CD4-positive, alpha-beta memory T cell (primary cell): ENCODE data around the gene LTBP2. TPM values are rescaled to one million over a fixed set of nuclear protein-coding genes. Genes with fewer than 3 reads are reported as not detected.

Experiments
- CTCF ChIA-PET: fragments of 350-600 bp; sonication (Branson Sonifier 250); formaldehyde crosslinking; loops from one replicate; lab custom pipeline; 2021; ENCODE audit warnings: inconsistent platforms; ENCODE audit not compliant: partially characterized antibody; lab: Charles Lee
- POLR2A ChIA-PET: fragments of 350-600 bp; sonication (Branson Sonifier 250); formaldehyde crosslinking; loops from one replicate; lab custom pipeline; 2021; ENCODE audit not compliant: partially characterized antibody; lab: Charles Lee
- DNase-seq, 5 donors: peaks; one replicate each; pipeline versions ENCODE4 v3.0.0 to v3.0.0-alpha.2; 2020 to 2022; ENCODE audit warnings: mixed read lengths in 1 of 5
- H3K27ac ChIP-seq: one replicate; pipeline ENCODE4 v1.7.0; 2013; ENCODE audit warnings: low read depth, low read length
- H3K27me3 ChIP-seq: 2 replicates; pipeline ENCODE4 v1.7.0; 2013; ENCODE audit warnings: mild to moderate bottlenecking, low read length, moderate library complexity; ENCODE audit not compliant: insufficient read depth
- H3K36me3 ChIP-seq: 2 replicates; pipeline ENCODE4 v1.7.0; 2013; ENCODE audit warnings: mild to moderate bottlenecking, low read length, moderate library complexity; ENCODE audit not compliant: insufficient read depth
- H3K4me1 ChIP-seq: 2 replicates; pipeline ENCODE4 v1.7.0; 2013; ENCODE audit warnings: mild to moderate bottlenecking, low read length, moderate library complexity; ENCODE audit not compliant: insufficient read depth
- H3K4me3 ChIP-seq, 2 donors: one replicate each; pipeline ENCODE4 v1.7.0; 2013; ENCODE audit warnings: low read length in 2 of 2, mild to moderate bottlenecking in 1 of 2
- H3K9me3 ChIP-seq, 2 donors: one replicate each; pipeline ENCODE4 v1.7.0; 2013; ENCODE audit warnings: low read length in 2 of 2, control low read depth in 1 of 2; ENCODE audit not compliant: control insufficient read depth in 1 of 2
- H3K27ac Mint-ChIP-seq, 7 donors: one replicate each; pipeline ENCODE4 v1.8.0; 2020 to 2021; ENCODE audit warnings: mixed read lengths in 7 of 7, mild to moderate bottlenecking in 6 of 7, inconsistent platforms in 3 of 7, moderate library complexity in 3 of 7
- H3K27me3 Mint-ChIP-seq, 2 donors: one replicate each; pipeline ENCODE4 v1.8.0; 2020 to 2021; ENCODE audit warnings: mixed read lengths in 2 of 2
- H3K36me3 Mint-ChIP-seq, 2 donors: one replicate each; pipeline ENCODE4 v1.8.0; 2020 to 2021; ENCODE audit warnings: mixed read lengths in 2 of 2, inconsistent platforms in 1 of 2, mild to moderate bottlenecking in 1 of 2
- H3K4me1 Mint-ChIP-seq, 4 donors: one replicate each; pipeline ENCODE4 v1.8.0; 2020 to 2021; ENCODE audit warnings: mixed read lengths in 4 of 4, mild to moderate bottlenecking in 1 of 4
- H3K4me3 Mint-ChIP-seq, 8 donors: one replicate each; pipeline ENCODE4 v1.8.0; 2020 to 2021; ENCODE audit warnings: mixed read lengths in 8 of 8, mild to moderate bottlenecking in 7 of 8, moderate library complexity in 6 of 8, inconsistent platforms in 3 of 8
- H3K9me3 Mint-ChIP-seq, 8 donors: one replicate each; pipeline ENCODE4 v1.8.0; 2020 to 2021; ENCODE audit warnings: mixed read lengths in 8 of 8, mild to moderate bottlenecking in 5 of 8, inconsistent platforms in 3 of 8, moderate library complexity in 1 of 8
- intact Hi-C: fragments of 100-400 bp; cut with micrococcal nuclease; formaldehyde crosslinking; loops from one replicate; pipeline ENCODE4 v1.15.1; 2023
- polyA plus RNA-seq, 2 donors: library from polyadenylated mRNA; unstranded; fragments of 300-500 nt; fragmentation: Illumina TruSeq; gene quantifications; one replicate each; pipeline ENCODE4 v1.2.3, GENCODE V29; 2021
- total RNA-seq, 2 experiments: library from RNA; stranded (reverse); gene quantifications; one replicate each; pipeline ENCODE4 v1.2.3, GENCODE V29; 2021

Gene LTBP2
- total and polyA plus RNA-seq, 4 experiments from 2014 or later = 0.11 to 0.44 (median 0.36) TPM

- ChIA-PET POLR2A (no interaction called here), CTCF (no interaction called here)
- intact Hi-C loops = no loop called here
- no peak overlapping the region for H3K27ac ChIP-seq
- H3K9me3 ChIP-seq = no peaks in the 10 kb centered on the region
- Mint-ChIP-seq H3K27ac (no peak overlapping the region), H3K9me3 (no peaks in the 10 kb centered on the region), H3K4me1 (peaks cover 0 to 2% (median 0%) of the 10 kb centered on the region in 4 donors), H3K36me3 (no peaks in the 10 kb centered on the region), H3K4me3 (no peak overlapping the region), H3K27me3 (no peaks in the 10 kb centered on the region)
- DNase-seq = no peak
- H3K27me3 ChIP-seq = no peaks in the 10 kb centered on the region
- no peaks in the 10 kb centered on the region for H3K4me1 ChIP-seq
- H3K4me3 ChIP-seq = no peak overlapping the region
- H3K36me3 ChIP-seq = no peaks in the 10 kb centered on the region
These were observed 26.4 kb downstream of the LTBP2 start for GRCh38 chr14:74585406-74586335.

- no peak overlapping the region for H3K27ac Mint-ChIP-seq
- intact Hi-C loops = no loop called here
These were observed 27.1 kb downstream of the LTBP2 start for GRCh38 chr14:74584951-74585350.

GRCh38 chr14:74583689-74584434 lies 28.2 kb downstream of the LTBP2 start:
- Histone ChIP-seq H3K27ac (no peak overlapping the region), H3K36me3 (no peaks in the 10 kb centered on the region), H3K27me3 (no peaks in the 10 kb centered on the region), H3K9me3 (no peaks in the 10 kb centered on the region), H3K4me1 (peaks cover 4% of the 10 kb centered on the region), H3K4me3 (no peak overlapping the region)
- no peaks in the 10 kb centered on the region for H3K36me3 Mint-ChIP-seq
- H3K4me3 Mint-ChIP-seq = no peak overlapping the region
- ChIA-PET POLR2A (no interaction called here), CTCF (no interaction called here)
- H3K4me1 Mint-ChIP-seq = peaks cover 5 to 12% (median 11%) of the 10 kb centered on the region in 4 donors
- intact Hi-C loops = no loop called here
- peak overlapping the region in 1 of 7 donors; percentile 48 for H3K27ac Mint-ChIP-seq
- no peak for DNase-seq
- H3K9me3 Mint-ChIP-seq = no peaks in the 10 kb centered on the region
- no peaks in the 10 kb centered on the region for H3K27me3 Mint-ChIP-seq

More at GRCh38 chr14:74584951-74585350, 27.1 kb downstream of the LTBP2 start:
- no peaks in the 10 kb centered on the region for H3K36me3 Mint-ChIP-seq
- Histone ChIP-seq H3K4me3 (no peak overlapping the region), H3K27ac (no peak overlapping the region), H3K36me3 (no peaks in the 10 kb centered on the region), H3K4me1 (no peaks in the 10 kb centered on the region), H3K27me3 (no peaks in the 10 kb centered on the region), H3K9me3 (no peaks in the 10 kb centered on the region)
- H3K4me1 Mint-ChIP-seq = peaks cover 3 to 5% (median 4%) of the 10 kb centered on the region in 4 donors
- DNase-seq = no peak
- no peak overlapping the region for H3K4me3 Mint-ChIP-seq
- no peaks in the 10 kb centered on the region for H3K9me3 Mint-ChIP-seq
- H3K27me3 Mint-ChIP-seq = no peaks in the 10 kb centered on the region
- ChIA-PET CTCF (no interaction called here), POLR2A (no interaction called here)

GRCh38 chr14:74582910-74583581 lies 29.0 kb downstream of the LTBP2 start:
- peak overlapping the region in 2 of 7 donors; percentile 23 to 76 for H3K27ac Mint-ChIP-seq
- no peaks in the 10 kb centered on the region for H3K27me3 Mint-ChIP-seq
- Histone ChIP-seq H3K4me3 (no peak overlapping the region), H3K4me1 (peaks cover 4% of the 10 kb centered on the region), H3K36me3 (no peaks in the 10 kb centered on the region), H3K27ac (no peak overlapping the region), H3K9me3 (no peaks in the 10 kb centered on the region), H3K27me3 (no peaks in the 10 kb centered on the region)
- H3K4me1 Mint-ChIP-seq = peaks cover 5 to 12% (median 11%) of the 10 kb centered on the region in 4 donors
- POLR2A ChIA-PET = no interaction called here
- CTCF ChIA-PET = no interaction called here
- intact Hi-C loops = no loop called here
- no peak for DNase-seq
- H3K9me3 Mint-ChIP-seq = no peaks in the 10 kb centered on the region
- H3K4me3 Mint-ChIP-seq = no peak overlapping the region
- H3K36me3 Mint-ChIP-seq = no peaks in the 10 kb centered on the region

- Histone ChIP-seq H3K9me3 (no peaks in the 10 kb centered on the region), H3K4me3 (no peak overlapping the region), H3K4me1 (peaks cover 4% of the 10 kb centered on the region), H3K27ac (no peak overlapping the region), H3K27me3 (no peaks in the 10 kb centered on the region), H3K36me3 (no peaks in the 10 kb centered on the region)
- peak overlapping the region in 2 of 7 donors; percentile 48 to 70 for H3K27ac Mint-ChIP-seq
- H3K36me3 Mint-ChIP-seq = no peaks in the 10 kb centered on the region
- no peaks in the 10 kb centered on the region for H3K9me3 Mint-ChIP-seq
- CTCF ChIA-PET = interaction anchor here (1.1 kb wide), 1 partner anchor 29 kb away, joined by 3 read pairs; no protein-coding TSS in a partner anchor
- H3K27me3 Mint-ChIP-seq = no peaks in the 10 kb centered on the region
- peak in 1 of 5 donors; percentile 10 for DNase-seq
- POLR2A ChIA-PET = no interaction called here
- intact Hi-C loops = no loop called here
- H3K4me3 Mint-ChIP-seq = no peak overlapping the region
- H3K4me1 Mint-ChIP-seq = peaks cover 5 to 12% (median 11%) of the 10 kb centered on the region in 4 donors
These were observed 31.8 kb downstream of the LTBP2 start for GRCh38 chr14:74580275-74580672.

- H3K27ac ChIP-seq = no peak overlapping the region
- no peaks in the 10 kb centered on the region for H3K36me3 ChIP-seq
- peak in 3 of 5 donors; percentile 11 to 46 (median 28) for DNase-seq
- ChIA-PET POLR2A (no interaction called here), CTCF (interaction anchor here (1.1 kb wide), 1 partner anchor 30 kb away, joined by 3 read pairs; no protein-coding TSS in a partner anchor)
- Mint-ChIP-seq H3K27ac (peak overlapping the region in 4 of 7 donors; percentile 10 to 70 (median 36)), H3K36me3 (no peaks in the 10 kb centered on the region), H3K4me1 (peaks cover 5 to 16% (median 12%) of the 10 kb centered on the region in 4 donors), H3K4me3 (no peak overlapping the region), H3K9me3 (no peaks in the 10 kb centered on the region), H3K27me3 (no peaks in the 10 kb centered on the region)
- intact Hi-C loops = no loop called here
- H3K4me3 ChIP-seq = no peak overlapping the region
- H3K27me3 ChIP-seq = no peaks in the 10 kb centered on the region
- H3K4me1 ChIP-seq = peaks cover 10% of the 10 kb centered on the region
- H3K9me3 ChIP-seq = no peaks in the 10 kb centered on the region
These were observed 32.4 kb downstream of the LTBP2 start for GRCh38 chr14:74579447-74580274.
